H1 (cell line): Measurements from ENCODE around the gene NDRG4.

Experiments used
- POLR2A ChIP-seq, 2 experiments: IDR thresholded peaks; 1 replicate in 1 of 2; 2 replicates in 1 of 2; pipeline ENCODE4 v1.6.1; 2011; ENCODE audit warnings: low read depth in 2 of 2, low read length in 2 of 2, mild to moderate bottlenecking in 2 of 2; ENCODE audit errors: control extremely low read depth in 1 of 2
- ZNF274 ChIP-seq: IDR thresholded peaks from 2 replicates; pipeline ENCODE4 v1.7.0; 2012; ENCODE audit warnings: low read length, borderline replicate concordance; ENCODE audit errors: extremely low read depth
- TF ChIP-seq, protein P1 (sequence below), 3 experiments: IDR thresholded peaks; 1 replicate in 2 of 3; 2 replicates in 1 of 3; pipeline versions ENCODE4 v1.5.1 to v1.6.1; 2011; ENCODE audit warnings: low read length in 3 of 3, mild to moderate bottlenecking in 3 of 3, inconsistent platforms in 2 of 3, low read depth in 1 of 3, moderate library complexity in 1 of 3; ENCODE audit not compliant: insufficient read depth in 1 of 3; ENCODE audit errors: control extremely low read depth in 1 of 3
- TF ChIP-seq, protein P2 (sequence below): IDR thresholded peaks from 2 replicates; pipeline ENCODE4 v1.6.1; 2011; ENCODE audit warnings: low read depth, mild to moderate bottlenecking, low read length; ENCODE audit not compliant: insufficient read depth

DNA sequence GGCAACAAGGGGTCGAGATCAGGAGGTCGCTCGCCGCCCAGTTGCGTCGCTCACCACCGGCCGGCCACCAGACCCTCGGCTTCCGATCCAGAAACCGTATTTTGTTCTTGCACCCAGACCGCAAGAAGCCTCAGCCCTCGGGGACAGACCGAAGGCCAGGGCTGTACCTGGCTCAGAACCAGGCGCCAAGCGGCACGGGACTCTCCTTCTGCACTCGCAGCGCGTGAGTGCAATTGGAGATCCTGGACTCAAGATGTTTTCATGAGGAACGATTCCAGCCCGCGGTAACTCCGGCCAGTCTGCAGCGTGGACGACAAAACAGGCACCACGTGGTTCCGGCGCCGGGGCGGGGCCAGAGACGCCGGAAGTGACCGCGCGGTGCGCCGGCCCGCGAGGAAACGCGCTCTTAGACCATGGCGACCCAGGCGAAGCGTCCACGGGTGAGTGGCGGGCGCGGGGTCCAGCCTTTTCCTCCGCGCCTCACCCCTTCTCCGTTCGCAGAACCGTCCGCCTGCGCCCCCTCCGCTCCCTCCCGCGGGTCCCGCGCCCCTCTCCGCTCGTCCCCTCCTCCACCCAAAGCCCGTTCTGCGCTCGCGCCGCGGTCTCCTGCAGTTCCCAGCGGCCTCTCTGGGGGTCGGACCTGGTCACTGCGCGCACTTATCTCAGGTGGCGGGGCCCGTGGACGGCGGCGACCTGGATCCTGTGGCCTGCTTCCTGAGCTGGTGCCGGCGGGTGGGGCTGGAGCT lies 15.4 kb downstream of the NDRG4 start, which contains the start of gene SETD6:
- TF ChIP-seq, protein P1, sequence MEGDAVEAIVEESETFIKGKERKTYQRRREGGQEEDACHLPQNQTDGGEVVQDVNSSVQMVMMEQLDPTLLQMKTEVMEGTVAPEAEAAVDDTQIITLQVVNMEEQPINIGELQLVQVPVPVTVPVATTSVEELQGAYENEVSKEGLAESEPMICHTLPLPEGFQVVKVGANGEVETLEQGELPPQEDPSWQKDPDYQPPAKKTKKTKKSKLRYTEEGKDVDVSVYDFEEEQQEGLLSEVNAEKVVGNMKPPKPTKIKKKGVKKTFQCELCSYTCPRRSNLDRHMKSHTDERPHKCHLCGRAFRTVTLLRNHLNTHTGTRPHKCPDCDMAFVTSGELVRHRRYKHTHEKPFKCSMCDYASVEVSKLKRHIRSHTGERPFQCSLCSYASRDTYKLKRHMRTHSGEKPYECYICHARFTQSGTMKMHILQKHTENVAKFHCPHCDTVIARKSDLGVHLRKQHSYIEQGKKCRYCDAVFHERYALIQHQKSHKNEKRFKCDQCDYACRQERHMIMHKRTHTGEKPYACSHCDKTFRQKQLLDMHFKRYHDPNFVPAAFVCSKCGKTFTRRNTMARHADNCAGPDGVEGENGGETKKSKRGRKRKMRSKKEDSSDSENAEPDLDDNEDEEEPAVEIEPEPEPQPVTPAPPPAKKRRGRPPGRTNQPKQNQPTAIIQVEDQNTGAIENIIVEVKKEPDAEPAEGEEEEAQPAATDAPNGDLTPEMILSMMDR (IDR thresholded peaks at IDR 0.05; ENCODE audit: control extremely low read depth in 1 of 3, insufficient read depth in 1 of 3, low read depth in 1 of 3, low read length in 3 of 3), result no peak
- TF ChIP-seq ZNF274 (no peak), POLR2A (IDR thresholded peaks at IDR 0.05; ENCODE audit: control extremely low read depth in 1 of 2, low read depth in 2 of 2, low read length in 2 of 2) (peak; percentile 80 to 85)
- TF ChIP-seq, protein P2, sequence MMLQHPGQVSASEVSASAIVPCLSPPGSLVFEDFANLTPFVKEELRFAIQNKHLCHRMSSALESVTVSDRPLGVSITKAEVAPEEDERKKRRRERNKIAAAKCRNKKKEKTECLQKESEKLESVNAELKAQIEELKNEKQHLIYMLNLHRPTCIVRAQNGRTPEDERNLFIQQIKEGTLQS, result 0 out of 2 replicates have a peak, but pooled peaks have one; percentile 3
